ENCODE measurements around the gene GOLGA2.
A peak's percentile ranks its signal among the peaks of the same experiment; 100 is the strongest.
"Not testable (repeated sequence)": the region's sequence is repeated elsewhere in the genome, so short reads cannot be mapped to it uniquely, and the experiment has no call there.

The GOLGA2 gene

DNA sequence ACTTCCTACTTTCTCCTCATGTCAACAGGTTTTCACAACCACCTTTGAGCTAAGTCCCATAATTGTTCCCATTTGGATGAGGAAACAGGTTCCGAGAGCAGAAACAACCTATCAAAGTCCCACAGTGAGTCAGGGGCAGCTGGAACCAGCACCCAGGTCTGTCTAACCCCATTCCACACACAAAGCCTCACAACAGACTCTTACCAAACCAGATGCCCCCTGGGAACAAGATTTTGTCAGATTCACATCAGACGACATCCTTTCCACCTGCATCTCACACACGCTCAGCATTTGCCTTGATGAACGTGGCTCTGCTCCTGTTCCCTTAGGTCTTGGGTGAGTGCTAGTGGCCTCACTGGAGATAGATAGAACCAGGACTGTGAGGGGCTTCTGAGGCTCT is 17.3 kb upstream of the GOLGA2 start:
- no peak for DNase-seq (ENCODE audit: extremely low read depth in 1 of 2, low read depth in 1 of 2)

DNA sequence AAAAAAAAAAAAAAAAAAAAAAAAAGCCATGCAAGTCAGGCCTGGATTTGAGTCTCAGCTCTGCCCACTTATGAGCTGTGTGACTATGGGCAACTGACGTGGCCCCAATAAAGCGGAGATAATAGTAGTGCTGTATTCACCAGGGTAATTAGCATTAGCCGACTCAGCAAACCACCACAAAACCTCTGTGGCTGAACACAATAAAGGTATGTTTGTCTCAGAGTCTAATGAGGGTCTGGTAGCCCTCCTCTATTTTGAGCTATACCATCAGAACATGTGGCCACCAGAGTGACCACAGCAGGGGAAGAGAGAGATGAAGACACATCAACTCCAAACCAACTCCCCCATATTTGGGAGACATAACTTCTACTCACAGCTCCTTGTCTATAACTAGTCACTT is 16.2 kb upstream of the GOLGA2 start:
- no peak for DNase-seq (ENCODE audit: extremely low read depth in 1 of 2, low read depth in 1 of 2)

DNA sequence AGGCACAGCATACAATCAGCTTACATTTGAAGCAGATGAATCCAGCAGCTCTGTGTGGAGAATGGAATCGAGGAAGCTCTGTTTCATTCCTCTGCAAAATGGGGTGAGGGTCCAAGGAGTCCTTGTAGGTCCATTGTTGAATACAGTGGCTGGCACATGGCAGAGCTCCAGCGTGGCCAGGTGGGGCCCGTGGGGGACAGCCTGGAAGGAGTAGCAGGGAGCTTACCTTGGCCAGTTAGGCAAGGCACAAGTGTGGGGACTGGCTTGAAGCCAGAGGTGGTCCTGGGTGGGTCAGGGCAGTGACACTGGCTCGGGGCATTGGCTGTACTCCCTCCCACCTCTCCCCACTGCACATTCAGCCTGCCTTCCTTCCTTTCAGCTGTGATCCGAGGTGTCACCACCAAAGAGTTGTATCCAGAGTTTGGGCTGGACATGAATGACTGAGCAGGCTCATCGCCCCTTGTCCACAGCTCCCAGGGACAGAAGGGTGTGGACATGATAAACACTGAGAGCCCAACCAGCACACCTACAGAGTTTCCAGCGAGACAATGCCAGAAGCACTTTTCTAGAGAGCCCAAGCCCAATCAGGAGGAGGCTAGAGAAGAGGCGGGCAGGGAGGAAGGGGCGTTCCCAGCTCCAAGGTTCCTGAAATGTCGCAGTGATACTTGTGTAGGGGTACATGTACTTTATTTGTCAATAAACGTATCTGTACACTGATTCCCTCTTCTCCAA is 12.6 kb upstream of the GOLGA2 start:
- no peak for DNase-seq (ENCODE audit: extremely low read depth in 1 of 2, low read depth in 1 of 2)

GRCh38 chr9:128286440-128286839 is 10.6 kb upstream of the GOLGA2 start:
- no peak for DNase-seq (ENCODE audit: extremely low read depth in 1 of 2, low read depth in 1 of 2)

- DNase-seq (ENCODE audit: extremely low read depth in 1 of 2, low read depth in 1 of 2): no peak
Measured at GRCh38 chr9:128285033-128285784, 9.4 kb upstream of the GOLGA2 start.

DNA sequence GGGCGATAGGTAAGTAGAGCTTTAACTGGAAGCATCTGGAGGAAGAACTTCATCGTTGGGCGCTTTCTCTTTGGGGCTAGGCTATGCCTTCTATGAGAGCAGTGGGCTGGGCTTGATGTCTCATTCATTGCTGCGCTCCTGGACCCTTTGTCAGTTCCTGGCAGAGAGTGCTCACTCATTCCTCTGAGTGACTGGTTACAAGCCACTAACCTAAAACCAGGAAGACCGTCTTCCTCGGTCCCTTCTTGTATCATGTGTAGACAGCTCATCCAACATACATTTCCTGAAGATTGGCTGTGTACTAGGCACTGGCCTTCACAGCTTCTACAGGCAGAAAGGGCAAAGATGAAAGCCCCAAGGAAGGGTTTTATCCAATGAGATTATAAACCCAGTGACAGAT is 6.7 kb upstream of the GOLGA2 start:
- DNase-seq (ENCODE audit: extremely low read depth in 1 of 2, low read depth in 1 of 2): no peak

GRCh38 chr9:128280084-128280622 is 4.3 kb upstream of the GOLGA2 start:
- DNase-seq (ENCODE audit: extremely low read depth in 1 of 2, low read depth in 1 of 2): no peak

DNA sequence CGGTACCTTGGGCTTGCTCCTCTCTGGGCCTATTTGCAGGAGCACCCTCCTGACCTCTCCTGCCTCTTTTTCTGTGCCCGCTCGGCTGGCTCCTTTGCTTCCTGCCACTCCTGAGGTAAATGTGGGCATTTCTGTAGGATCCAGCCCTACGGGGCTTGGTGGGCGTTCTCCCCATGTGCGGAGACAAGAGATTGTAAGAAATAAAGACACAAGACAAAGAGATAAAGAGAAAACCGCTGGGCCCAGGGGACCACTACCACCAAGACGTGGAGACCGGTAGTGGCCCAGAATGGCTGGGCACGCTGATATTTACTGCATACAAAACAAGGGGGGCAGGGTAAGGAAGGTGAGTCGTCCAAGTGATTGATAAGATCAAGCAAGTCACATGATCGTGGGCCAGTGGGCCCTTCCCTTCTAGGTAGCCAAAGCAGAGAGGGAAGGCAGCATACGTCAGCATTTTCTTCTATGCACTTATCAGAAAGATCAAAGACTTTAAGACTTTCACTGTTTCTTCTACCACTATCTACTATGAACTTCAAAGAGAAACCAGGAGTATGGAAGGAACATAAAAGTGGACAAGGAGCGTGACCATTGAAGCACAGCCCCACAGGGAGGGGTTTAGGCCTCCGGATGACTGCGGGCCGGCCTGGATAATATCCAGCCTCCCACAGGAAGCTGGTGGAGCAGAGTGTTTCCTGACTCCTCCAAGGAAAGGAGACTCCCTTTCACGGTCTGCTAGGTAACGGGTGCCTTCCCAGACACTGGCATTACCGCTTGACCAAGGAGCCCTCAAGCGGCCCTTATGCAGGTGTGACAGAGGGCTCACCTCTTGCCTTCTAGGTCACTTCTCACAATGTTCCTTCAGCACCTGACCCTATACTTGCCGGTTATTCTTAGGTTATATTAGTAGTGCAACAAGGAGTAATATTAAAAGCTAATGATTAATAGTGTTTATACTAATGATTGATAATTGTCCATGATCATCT is 3.6 kb upstream of the GOLGA2 start:
- DNase-seq (ENCODE audit: extremely low read depth in 1 of 2, low read depth in 1 of 2): not testable (repeated sequence)

GRCh38 chr9:128276574-128277270 is 915 bp upstream of the GOLGA2 start:
- no peak for DNase-seq (ENCODE audit: extremely low read depth in 1 of 2, low read depth in 1 of 2)

GRCh38 chr9:128276008-128276573 is 284 bp upstream of the GOLGA2 start, which contains the start of gene SWI5:
TSS of gene SWI5 (plus strand) at chr9:128276276.
- DNase-seq (ENCODE audit: extremely low read depth in 1 of 2, low read depth in 1 of 2): peak; percentile 99 to 100

- DNase-seq (ENCODE audit: extremely low read depth in 1 of 2, low read depth in 1 of 2): no peak
Measured at GRCh38 chr9:128274245-128274644, 1.6 kb downstream of the GOLGA2 start.

DNA sequence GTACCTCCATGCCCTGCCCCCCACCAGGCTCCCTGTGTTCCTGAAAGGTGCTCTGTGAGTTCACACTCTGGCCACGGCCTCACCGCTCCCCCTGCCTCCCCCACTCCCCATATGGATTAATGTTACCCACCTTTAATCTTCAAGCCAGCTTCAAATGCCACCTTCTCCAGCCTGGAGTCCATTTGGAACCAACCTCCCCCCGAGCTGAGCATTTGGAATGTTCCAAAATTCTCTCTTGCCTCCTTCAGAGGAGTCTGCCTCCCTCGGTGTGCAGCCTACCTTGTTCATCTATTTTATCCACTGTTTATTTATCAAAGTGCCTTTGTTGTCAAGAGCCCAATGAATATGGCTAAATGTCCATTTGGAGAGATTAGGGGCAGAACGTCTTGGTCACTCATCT is 4.3 kb downstream of the GOLGA2 start:
- DNase-seq (ENCODE audit: extremely low read depth in 1 of 2, low read depth in 1 of 2): no peak

GRCh38 chr9:128271112-128271511 is 4.7 kb downstream of the GOLGA2 start:
- no peak for DNase-seq (ENCODE audit: extremely low read depth in 1 of 2, low read depth in 1 of 2)

DNA sequence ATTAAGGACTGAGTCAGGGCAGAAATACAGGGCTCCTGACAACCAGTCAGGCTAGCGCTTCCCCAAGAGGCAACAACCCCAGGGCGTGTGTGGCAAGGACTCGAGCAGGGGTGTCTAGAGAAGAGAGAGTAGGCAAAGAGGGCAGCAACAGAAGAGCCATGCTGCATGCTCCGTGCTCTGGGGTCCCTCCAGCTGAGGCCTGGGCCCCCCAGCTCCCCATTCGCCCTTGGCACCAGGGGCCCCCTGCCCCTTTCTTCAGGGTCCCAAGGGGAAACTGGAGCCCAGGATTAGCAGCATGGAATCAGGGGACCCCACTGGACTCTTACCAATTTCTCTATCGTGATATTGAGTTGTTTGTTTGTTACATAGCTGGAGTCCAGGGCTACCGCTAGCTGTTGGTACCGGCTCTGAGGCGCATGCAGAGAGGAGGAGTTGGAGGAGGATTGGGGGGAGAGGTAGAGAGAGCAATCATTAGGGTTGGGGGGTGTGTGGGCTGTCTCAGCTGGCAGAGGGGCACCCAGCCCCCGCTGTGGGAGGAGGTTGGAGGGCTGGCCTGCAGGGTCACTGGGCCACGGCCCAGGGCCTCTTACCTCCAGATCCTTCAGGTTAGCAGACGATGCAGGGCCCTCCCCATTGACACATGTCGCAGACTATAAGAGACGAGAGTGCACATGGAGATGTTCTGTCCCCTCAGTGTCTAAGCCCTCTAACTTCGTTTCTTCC is 8.8 kb downstream of the GOLGA2 start:
- DNase-seq (ENCODE audit: extremely low read depth in 1 of 2, low read depth in 1 of 2): no peak

GRCh38 chr9:128265348-128265847 is 10.4 kb downstream of the GOLGA2 start:
- DNase-seq (ENCODE audit: extremely low read depth in 1 of 2, low read depth in 1 of 2): no peak

GRCh38 chr9:128262687-128263086 is 13.1 kb downstream of the GOLGA2 start:
- no peak for DNase-seq (ENCODE audit: extremely low read depth in 1 of 2, low read depth in 1 of 2)

DNA sequence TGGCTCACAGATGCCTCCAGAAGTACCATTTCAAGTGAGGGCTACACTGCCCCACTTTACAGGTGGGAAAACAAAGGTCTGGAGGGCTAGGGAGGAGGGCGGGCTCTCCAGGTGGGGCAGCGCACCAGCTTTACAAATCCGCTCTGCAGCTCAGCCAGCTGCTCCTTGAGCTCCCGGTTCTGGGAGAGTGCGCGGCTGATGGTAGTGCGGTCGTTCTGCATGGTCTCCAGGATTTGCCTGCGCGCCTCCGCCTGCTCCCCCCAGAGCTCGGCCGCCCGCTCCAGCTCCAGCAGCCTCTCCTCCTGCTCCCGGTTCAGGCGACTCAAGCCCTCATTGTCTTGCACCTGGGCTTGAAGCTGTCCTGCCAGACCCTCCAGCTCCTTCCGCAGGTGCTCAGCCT is 15.5 kb downstream of the GOLGA2 start:
- no peak for DNase-seq (ENCODE audit: extremely low read depth in 1 of 2, low read depth in 1 of 2)

DNA sequence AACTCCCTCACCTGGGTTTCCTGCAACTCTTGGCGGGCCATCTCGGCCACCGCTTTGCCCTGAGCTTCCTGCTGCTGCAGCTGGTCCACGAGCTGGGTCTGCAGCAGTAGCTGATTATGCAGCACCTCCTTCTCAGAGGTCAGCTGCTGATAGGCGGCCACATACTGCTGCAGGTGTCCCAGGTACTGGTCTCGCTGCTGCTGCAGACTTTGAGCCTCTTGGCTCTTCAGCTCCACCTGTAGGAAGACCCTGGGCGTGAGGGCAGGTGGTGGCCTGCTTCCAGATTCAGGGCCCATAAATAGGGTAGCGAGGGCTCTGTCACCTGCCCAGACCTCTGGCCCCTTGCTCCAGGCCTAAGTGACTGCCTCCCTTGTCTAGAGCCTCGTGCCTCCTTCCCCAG is 16.7 kb downstream of the GOLGA2 start:
- no peak for DNase-seq (ENCODE audit: extremely low read depth in 1 of 2, low read depth in 1 of 2)

- DNase-seq (ENCODE audit: extremely low read depth in 1 of 2, low read depth in 1 of 2): no peak
Measured at GRCh38 chr9:128258326-128258725, 17.5 kb downstream of the GOLGA2 start.

Measured in stimulated activated CD8-positive, alpha-beta memory T cell treated with anti-CD3 and anti-CD28 coated beads, Interleukin-7, amount 100 ng/mL, for 48 hours (primary cell).